D721Med (cell line): ENCODE results near the gene DIS3L2.
"Not testable (repeated sequence)": the region's sequence is repeated elsewhere in the genome, so short reads cannot be mapped to it uniquely, and the experiment has no call there.

Experiments used
- DNase-seq: peaks from one replicate; pipeline ENCODE4 v3.0.0; 2011; ENCODE audit warnings: low spot score; ENCODE audit not compliant: insufficient read length
- FAIRE-seq: peaks from 2 replicates; lab custom pipeline; 2011; peaks lifted over from hg19 to GRCh38; lab: Jason Lieb, UNC
- CTCF ChIP-seq: IDR thresholded peaks from 2 replicates; pipeline ENCODE4 v1.5.1; 2012; ENCODE audit warnings: mild to moderate bottlenecking, control low read depth; ENCODE audit not compliant: insufficient read depth; ENCODE audit errors: missing control alignments

The DIS3L2 gene

DNA sequence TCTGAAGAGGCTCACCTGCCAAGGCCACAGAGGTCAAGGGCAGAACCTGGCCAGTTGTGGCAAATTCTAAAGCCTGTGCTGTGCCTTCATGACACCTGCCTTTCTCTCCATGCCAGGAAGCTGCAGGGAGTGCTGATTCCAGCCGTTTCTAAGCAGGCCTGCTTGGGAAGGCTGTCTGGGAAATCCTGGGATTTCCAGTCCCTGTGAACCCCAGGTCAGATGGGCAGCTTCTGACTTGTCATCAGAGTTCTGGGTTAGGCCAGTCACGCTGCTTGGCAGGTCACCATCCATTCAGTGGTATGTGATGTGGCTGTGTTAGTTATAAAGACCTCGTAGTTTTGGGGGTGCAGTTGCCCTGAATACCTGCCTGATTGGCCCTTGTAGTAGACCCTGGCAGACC lies 346.3 kb downstream of the DIS3L2 start:
- FAIRE-seq (no peak), DNase-seq (no peak)
- TF ChIP-seq CTCF, result no peak

DNA sequence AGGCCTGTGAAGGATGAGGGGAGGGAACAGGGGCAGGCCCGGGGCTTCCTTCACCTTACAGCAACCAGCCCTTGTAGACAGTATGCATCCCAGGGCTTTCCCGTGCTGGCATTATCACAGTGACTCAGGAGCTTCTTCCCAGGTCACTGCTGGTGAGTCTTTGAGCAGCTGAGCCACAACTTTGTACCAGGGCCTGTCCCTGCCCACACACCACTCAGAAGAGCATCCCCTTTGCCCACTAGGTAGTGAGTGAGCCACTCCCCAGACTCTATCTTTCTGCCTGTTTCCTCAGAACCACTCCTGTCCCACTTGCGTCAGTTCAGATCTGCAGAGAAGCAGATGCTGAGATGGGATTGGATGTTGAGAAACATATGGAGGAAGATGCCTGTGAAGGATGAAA lies 347.5 kb downstream of the DIS3L2 start:
- TF ChIP-seq CTCF, result no peak
- DNase-seq, result no peak
- FAIRE-seq, result no peak

GRCh38 chr2:232309592-232309991 lies 348.1 kb downstream of the DIS3L2 start:
- FAIRE-seq (no peak), DNase-seq (no peak)
- TF ChIP-seq CTCF, result no peak

DNA sequence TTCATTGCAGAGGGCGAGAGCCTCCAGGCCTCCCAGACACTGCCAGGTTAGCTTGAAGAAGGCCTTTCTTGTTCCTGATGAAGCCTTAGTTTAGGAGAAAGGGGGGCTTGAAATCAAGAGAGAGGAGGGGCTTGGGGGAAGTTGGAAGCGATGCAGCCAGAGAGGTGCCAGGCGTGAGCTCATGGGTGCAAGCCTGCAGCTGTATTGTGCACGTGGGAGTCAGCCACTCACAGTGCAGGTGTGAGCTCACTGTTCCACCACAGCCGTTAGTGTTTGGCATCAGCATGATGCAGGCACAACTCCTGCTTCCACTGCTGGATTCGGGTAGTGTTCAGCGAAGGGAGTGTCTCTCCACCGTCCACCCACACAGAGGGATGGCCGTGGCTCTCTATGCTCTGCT lies 348.6 kb downstream of the DIS3L2 start:
- TF ChIP-seq CTCF, result no peak
- no peak for FAIRE-seq
- no peak for DNase-seq

DNA sequence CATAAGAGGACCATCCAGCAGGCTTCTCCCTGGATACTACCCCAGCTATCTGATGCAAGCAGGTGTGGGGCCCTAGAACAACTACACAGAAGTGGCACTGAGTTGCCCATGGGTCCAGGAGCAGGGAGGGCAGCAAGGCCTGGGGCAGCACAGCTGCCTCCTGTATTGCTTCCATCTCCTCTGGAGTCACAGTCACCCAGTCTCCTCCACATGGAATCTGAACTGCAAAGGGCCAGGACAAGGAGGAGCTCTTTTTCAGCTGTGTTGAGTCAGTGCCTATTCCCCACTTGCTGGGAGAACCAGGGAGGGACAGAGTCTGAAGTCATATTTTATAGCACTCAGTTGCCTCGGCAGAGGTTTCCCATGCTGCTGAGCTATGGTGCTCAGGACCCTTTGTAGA lies 349.2 kb downstream of the DIS3L2 start:
- TF ChIP-seq CTCF, result no peak
- no peak for FAIRE-seq

GRCh38 chr2:232313645-232314044 lies 352.1 kb downstream of the DIS3L2 start:
- not testable (repeated sequence) for DNase-seq, FAIRE-seq

More for the DNA sequence above, 349.2 kb downstream of the DIS3L2 start:
- no peak for DNase-seq

DNA sequence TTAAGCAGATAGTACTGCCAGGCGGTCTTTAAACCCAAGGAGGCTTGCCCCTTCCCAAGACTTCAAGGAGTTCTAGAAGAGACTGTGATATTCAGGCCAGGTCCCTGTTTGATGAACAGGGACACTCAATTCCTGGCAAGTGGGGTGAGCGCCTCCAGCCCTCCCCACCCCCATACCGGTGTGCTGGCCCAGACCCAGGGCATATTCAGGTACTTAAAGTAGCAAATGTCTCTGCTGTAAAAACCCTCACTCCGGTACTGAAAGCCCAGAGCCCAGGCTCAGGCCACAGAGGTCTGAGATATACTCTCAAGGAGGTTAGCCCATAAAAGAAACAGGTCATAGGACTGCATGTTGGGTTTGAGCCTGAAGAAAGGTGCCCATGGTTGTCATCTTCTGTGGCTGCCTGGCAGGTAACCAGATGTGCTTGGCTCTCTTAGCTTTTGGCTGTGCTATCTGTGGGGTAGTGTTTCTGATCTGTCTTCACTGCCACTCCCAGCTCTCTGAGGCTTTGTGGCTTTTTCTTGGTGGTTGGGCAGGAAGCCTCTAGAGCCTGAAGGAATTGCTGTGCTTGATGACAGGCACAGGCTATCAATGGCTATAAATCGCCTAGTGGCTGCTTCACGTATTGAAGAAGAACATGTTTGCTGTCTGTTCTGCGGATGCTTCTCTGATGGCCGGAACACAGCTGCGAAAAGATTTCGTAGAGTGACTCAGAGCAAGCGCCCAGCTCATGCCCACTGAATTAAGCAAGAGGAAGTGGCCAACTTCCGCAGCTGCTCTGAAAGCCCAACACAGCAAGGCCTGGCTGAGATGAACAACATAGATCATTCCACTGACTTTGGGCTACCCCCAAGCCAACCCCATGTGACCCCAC lies 353.8 kb downstream of the DIS3L2 start:
- DNase-seq (no peak), FAIRE-seq (no peak)

More for the DNA sequence above, 353.8 kb downstream of the DIS3L2 start:
- no peak for TF ChIP-seq CTCF
